Mesenchymal stem cell (in vitro differentiated cells and primary cell): ENCODE results near the gene COL6A3.
A peak's percentile ranks its signal among the peaks of the same experiment; 100 is the strongest.

ENCODE experiments used
- DNase-seq: peaks from one replicate; pipeline ENCODE4 v3.0.0-alpha.2; 2013
- H2AFZ ChIP-seq: one replicate; pipeline ENCODE4 v1.6.1; 2013; ENCODE audit warnings: low read depth, mild to moderate bottlenecking, control low read depth, inconsistent platforms, low read length, moderate library complexity
- H2AK5ac ChIP-seq: 2 replicates; pipeline ENCODE4 v1.6.1; 2013; ENCODE audit warnings: low read length, moderate library complexity, mild to moderate bottlenecking, inconsistent platforms; ENCODE audit not compliant: severe bottlenecking
- H2BK120ac ChIP-seq: one replicate; pipeline ENCODE4 v1.6.1; 2013; ENCODE audit warnings: low read depth, mild to moderate bottlenecking, inconsistent platforms, low read length, moderate library complexity
- H2BK12ac ChIP-seq, 2 experiments: one replicate each; pipeline ENCODE4 v1.6.1; 2013; ENCODE audit warnings: inconsistent platforms in 2 of 2, low read length in 2 of 2, mild to moderate bottlenecking in 2 of 2, moderate library complexity in 2 of 2, control low read depth in 1 of 2
- H2BK15ac ChIP-seq: one replicate; pipeline ENCODE4 v1.6.1; 2013; ENCODE audit warnings: mild to moderate bottlenecking, low read depth, inconsistent platforms; ENCODE audit not compliant: poor library complexity, severe bottlenecking
- H2BK5ac ChIP-seq: 2 replicates; pipeline ENCODE4 v1.6.1; 2013; ENCODE audit warnings: low read depth, mild to moderate bottlenecking, low read length, control low read depth, inconsistent platforms; ENCODE audit not compliant: poor library complexity, severe bottlenecking
- H3K14ac ChIP-seq, 2 experiments: one replicate each; pipeline ENCODE4 v1.6.1; 2013; ENCODE audit warnings: inconsistent platforms in 2 of 2, low read length in 2 of 2, control low read depth in 1 of 2, mild to moderate bottlenecking in 1 of 2, moderate library complexity in 1 of 2
- H3K18ac ChIP-seq, 2 experiments: one replicate each; pipeline ENCODE4 v1.6.1; 2013; ENCODE audit warnings: inconsistent platforms in 2 of 2, low read length in 2 of 2, control low read depth in 1 of 2, low read depth in 1 of 2, mild to moderate bottlenecking in 1 of 2
- H3K23ac ChIP-seq, 2 experiments: one replicate each; pipeline ENCODE4 v1.6.1; 2013; ENCODE audit warnings: inconsistent platforms in 2 of 2, low read length in 2 of 2, mild to moderate bottlenecking in 2 of 2, moderate library complexity in 2 of 2, control low read depth in 1 of 2
- H3K27ac ChIP-seq: 2 replicates; pipeline ENCODE4 v1.5.1; 2013; ENCODE audit warnings: mild to moderate bottlenecking, moderate library complexity, low read length, control low read depth, inconsistent platforms; ENCODE audit not compliant: poor library complexity, severe bottlenecking
- H3K27me3 ChIP-seq, 2 experiments: 2 replicates each; pipeline versions ENCODE4 v1.6.1 to v1.7.0; 2013; ENCODE audit warnings: low read length in 2 of 2, mild to moderate bottlenecking in 2 of 2, moderate library complexity in 2 of 2, control low read depth in 1 of 2, inconsistent platforms in 1 of 2; ENCODE audit not compliant: control insufficient read depth in 1 of 2, insufficient read depth in 1 of 2
- H3K36me3 ChIP-seq, 2 experiments: 2 replicates each; pipeline versions ENCODE4 v1.6.1 to v1.7.0; 2013; ENCODE audit warnings: low read length in 2 of 2, control low read depth in 1 of 2, inconsistent platforms in 1 of 2, low read depth in 1 of 2, mild to moderate bottlenecking in 1 of 2; ENCODE audit not compliant: insufficient read depth in 2 of 2, control insufficient read depth in 1 of 2
- H3K4ac ChIP-seq, 2 experiments: one replicate each; pipeline ENCODE4 v1.6.1; 2013; ENCODE audit warnings: inconsistent platforms in 2 of 2, low read length in 2 of 2, mild to moderate bottlenecking in 2 of 2, moderate library complexity in 2 of 2, control low read depth in 1 of 2, low read depth in 1 of 2
- H3K4me1 ChIP-seq: 2 replicates; pipeline ENCODE4 v1.6.1; 2013; ENCODE audit warnings: low read depth, low read length, control low read depth; ENCODE audit not compliant: control insufficient read depth, insufficient read depth
- H3K4me2 ChIP-seq: 2 replicates; pipeline ENCODE4 v1.6.1; 2013; ENCODE audit warnings: low read length, mild to moderate bottlenecking, inconsistent platforms; ENCODE audit not compliant: poor library complexity, severe bottlenecking
- H3K4me3 ChIP-seq, 2 experiments: 2 replicates each; pipeline versions ENCODE4 v1.5.1 to v1.7.0; 2013; ENCODE audit warnings: low read length in 2 of 2, mild to moderate bottlenecking in 2 of 2, control low read depth in 1 of 2, low read depth in 1 of 2; ENCODE audit not compliant: insufficient read depth in 1 of 2
- H3K79me1 ChIP-seq: replicated peaks from 2 replicates; pipeline ENCODE4 v1.6.1; 2013; ENCODE audit warnings: mild to moderate bottlenecking, control low read depth, low read length, inconsistent platforms; ENCODE audit not compliant: poor library complexity, severe bottlenecking
- H3K9ac ChIP-seq: 2 replicates; pipeline ENCODE4 v1.7.0; 2013; ENCODE audit warnings: mild to moderate bottlenecking, low read length, moderate library complexity
- H3K9me3 ChIP-seq: 2 replicates; pipeline ENCODE4 v1.7.0; 2013; ENCODE audit warnings: mild to moderate bottlenecking, low read length; ENCODE audit not compliant: control insufficient read depth
- H4K8ac ChIP-seq: one replicate; pipeline ENCODE4 v1.6.1; 2013; ENCODE audit warnings: inconsistent platforms, mild to moderate bottlenecking, low read length, moderate library complexity
- H4K91ac ChIP-seq: one replicate; pipeline ENCODE4 v1.6.1; 2013; ENCODE audit warnings: mild to moderate bottlenecking, low read length, inconsistent platforms
- WGBS: methylation state at CpG from one replicate; pipeline ENCODE4 v1.1.7; 2013; ENCODE audit warnings: mixed read lengths; 5-methylcytosine and 5-hydroxymethylcytosine counted together

The COL6A3 gene

GRCh38 chr2:237435844-237436587 is 22.1 kb upstream of the COL6A3 start:
- H3K4ac ChIP-seq: peak overlapping the region; percentile 83 to 85
- H3K4me3 ChIP-seq: no peak overlapping the region
- no peak overlapping the region for H2BK5ac ChIP-seq
- H3K4me1 ChIP-seq: peaks cover 41% of the 10 kb centered on the region
- H3K79me1 ChIP-seq: no peaks in the 10 kb centered on the region
- H3K18ac ChIP-seq: peak overlapping the region; percentile 23 to 84
- peak overlapping the region; percentile 2 for H4K8ac ChIP-seq
- H3K23ac ChIP-seq: no peak overlapping the region
- no peaks in the 10 kb centered on the region for H3K36me3 ChIP-seq
- H2BK120ac ChIP-seq: peak overlapping the region; percentile 94
- peak overlapping the region in 1 of 2 experiments; percentile 1 for H3K14ac ChIP-seq
- H2AFZ ChIP-seq: no peak overlapping the region
- peak; percentile 95 for DNase-seq
- 79% methylated on average over 10 of the region's 10 CpGs for WGBS
- H4K91ac ChIP-seq: peak overlapping the region; percentile 88
- peak overlapping the region; percentile 79 for H2AK5ac ChIP-seq
- H3K27me3 ChIP-seq: no peaks in the 10 kb centered on the region
- H3K4me2 ChIP-seq: no peak overlapping the region
- H3K27ac ChIP-seq: peak overlapping the region; percentile 58
- peak overlapping the region; percentile 1 for H2BK15ac ChIP-seq
- H3K9ac ChIP-seq: peak overlapping the region; percentile 78
- peak overlapping the region; percentile 75 to 90 for H2BK12ac ChIP-seq
- no peaks in the 10 kb centered on the region for H3K9me3 ChIP-seq

GRCh38 chr2:237434866-237435311 is 20.9 kb upstream of the COL6A3 start:
- Histone ChIP-seq H3K4me2 (no peak overlapping the region), H4K91ac (peak overlapping the region; percentile 62), H2AK5ac (peak overlapping the region; percentile 56), H2BK5ac (peak overlapping the region; percentile 4), H3K27me3 (no peaks in the 10 kb centered on the region), H3K18ac (peak overlapping the region; percentile 1 to 59), H3K4me1 (peaks cover 40% of the 10 kb centered on the region), H2BK15ac (peak overlapping the region; percentile 95), H3K14ac (no peak overlapping the region), H3K9ac (peak overlapping the region; percentile 78), H2BK12ac (peak overlapping the region; percentile 8 to 41), H3K36me3 (no peaks in the 10 kb centered on the region), H2BK120ac (peak overlapping the region; percentile 12), H3K9me3 (no peaks in the 10 kb centered on the region), H4K8ac (peak overlapping the region; percentile 24), H3K4me3 (peak overlapping the region in 1 of 2 experiments; percentile 4), H3K79me1 (no peaks in the 10 kb centered on the region), H3K4ac (peak overlapping the region in 1 of 2 experiments; percentile 63), H2AFZ (no peak overlapping the region), H3K27ac (peak overlapping the region; percentile 58), H3K23ac (no peak overlapping the region)
- peak; percentile 71 for DNase-seq
- 56% methylated on average over 12 of the region's 14 CpGs for WGBS

- Histone ChIP-seq H2AK5ac (peak overlapping the region; percentile 55), H3K23ac (no peak overlapping the region), H3K27me3 (no peaks in the 10 kb centered on the region), H3K79me1 (no peaks in the 10 kb centered on the region), H2BK5ac (no peak overlapping the region), H3K4ac (peak overlapping the region; percentile 63 to 76), H3K36me3 (no peaks in the 10 kb centered on the region), H3K9ac (peak overlapping the region; percentile 69), H3K18ac (peak overlapping the region; percentile 31 to 41), H2BK12ac (peak overlapping the region; percentile 60 to 71), H3K27ac (no peak overlapping the region), H3K9me3 (no peaks in the 10 kb centered on the region), H3K4me2 (no peak overlapping the region), H3K14ac (no peak overlapping the region), H4K91ac (peak overlapping the region; percentile 57), H3K4me1 (peaks cover 40% of the 10 kb centered on the region), H2AFZ (no peak overlapping the region), H4K8ac (peak overlapping the region; percentile 82), H2BK120ac (peak overlapping the region; percentile 80), H3K4me3 (no peak overlapping the region), H2BK15ac (peak overlapping the region; percentile 52)
- no peak for DNase-seq
- WGBS: 92% methylated on average over 12 of the region's 13 CpGs
Measured at GRCh38 chr2:237433920-237434676, 20.1 kb upstream of the COL6A3 start.
